Natural killer cell (primary cell): ENCODE results near the gene OBSCN. TPM values are rescaled to one million over a fixed set of nuclear protein-coding genes. Genes with fewer than 3 reads are reported as not detected.

ENCODE experiments used
- ATAC-seq, 3 donors: fragments of 150-1000 bp in 2 of 3; fragments of 200-7000 bp in 1 of 3; cut with Tn5 transposase; 1 replicate in 1 of 3; 2 replicates in 2 of 3; pipeline ENCODE4 v1.10.0; 2021; ENCODE audit warnings: mild to moderate bottlenecking in 2 of 3, moderate library complexity in 2 of 3
- DNase-seq, 2 donors: peaks; one replicate each; pipeline versions ENCODE4 v3.0.0 to v3.0.0-alpha.2; 2013 to 2021; ENCODE audit warnings: mixed read lengths in 1 of 2
- H3K27ac ChIP-seq: one replicate; pipeline ENCODE4 v1.5.1; 2013; ENCODE audit warnings: mild to moderate bottlenecking, low read length
- H3K27me3 ChIP-seq: one replicate; pipeline ENCODE4 v1.6.1; 2013; ENCODE audit warnings: low read length; ENCODE audit not compliant: control insufficient read depth, insufficient read depth
- H3K36me3 ChIP-seq: one replicate; pipeline ENCODE4 v1.6.1; 2013; ENCODE audit warnings: low read length; ENCODE audit not compliant: control insufficient read depth, insufficient read depth
- H3K4me1 ChIP-seq: one replicate; pipeline ENCODE4 v1.6.1; 2013; ENCODE audit warnings: low read length; ENCODE audit not compliant: control insufficient read depth, insufficient read depth
- H3K4me3 ChIP-seq: one replicate; pipeline ENCODE4 v1.5.1; 2013; ENCODE audit warnings: low read length
- H3K9me3 ChIP-seq: one replicate; pipeline ENCODE4 v1.6.1; 2013; ENCODE audit warnings: low read length; ENCODE audit not compliant: control insufficient read depth, insufficient read depth
- H3K27ac Mint-ChIP-seq, 2 donors: one replicate each; pipeline ENCODE4 v1.8.0; 2022; ENCODE audit warnings: mild to moderate bottlenecking in 2 of 2, mixed read lengths in 2 of 2, moderate library complexity in 1 of 2
- H3K27me3 Mint-ChIP-seq, 2 donors: one replicate each; pipeline ENCODE4 v1.8.0; 2022; ENCODE audit warnings: low read depth in 2 of 2, mixed read lengths in 2 of 2
- H3K36me3 Mint-ChIP-seq: one replicate; pipeline ENCODE4 v1.8.0; 2022; ENCODE audit warnings: mixed read lengths
- H3K4me1 Mint-ChIP-seq, 2 donors: one replicate each; pipeline ENCODE4 v1.8.0; 2022; ENCODE audit warnings: mixed read lengths in 2 of 2
- H3K4me3 Mint-ChIP-seq: one replicate; pipeline ENCODE4 v1.8.0; 2022; ENCODE audit warnings: mild to moderate bottlenecking, moderate library complexity, mixed read lengths
- H3K9me3 Mint-ChIP-seq, 2 donors: one replicate each; pipeline ENCODE4 v1.8.0; 2022; ENCODE audit warnings: mixed read lengths in 2 of 2
- WGBS: methylation state at CpG from one replicate; pipeline ENCODE4 v1.1.7; 2013; ENCODE audit warnings: missing lambda C conversion rate; ENCODE audit not compliant: insufficient coverage; 5-methylcytosine and 5-hydroxymethylcytosine counted together
- intact Hi-C: fragments of 100-400 bp; cut with micrococcal nuclease; formaldehyde crosslinking; loops from one replicate; pipeline ENCODE4 v1.14.2; 2022
- total RNA-seq, 4 donors: library from RNA; stranded (reverse); fragments of 120-200 nt in 1 of 4; gene quantifications; one replicate each; pipeline versions ENCODE4 v1.2.3 to v1.2.4, GENCODE V29; 2013 to 2022
- TF ChIP-seq, protein P1 (sequence below): fragments of 200-600 bp; IDR thresholded peaks from one replicate; pipeline ENCODE4 v1.8.0; 2022; ENCODE audit warnings: antibody characterized with exemption

OBSCN gene
- total RNA-seq, 3 donors from 2014 or later (not counting 1 experiment from before 2014, with no cell fraction given), result 9.6 to 30.0 (median 14.3) TPM

GRCh38 chr1:228349701-228350171 lies 141.9 kb downstream of the OBSCN start:
- H3K9me3 ChIP-seq, result peaks cover 3% of the 10 kb centered on the region
- no peak overlapping the region for H3K27ac ChIP-seq
- H3K4me1 ChIP-seq, result no peaks in the 10 kb centered on the region
- Mint-ChIP-seq H3K36me3 (no peaks in the 10 kb centered on the region), H3K9me3 (no peaks in the 10 kb centered on the region), H3K4me3 (no peak overlapping the region), H3K27me3 (no peaks in the 10 kb centered on the region), H3K4me1 (no peaks in the 10 kb centered on the region), H3K27ac (no peak overlapping the region)
- ATAC-seq (no peak), DNase-seq (no peak)
- TF ChIP-seq, protein P1, sequence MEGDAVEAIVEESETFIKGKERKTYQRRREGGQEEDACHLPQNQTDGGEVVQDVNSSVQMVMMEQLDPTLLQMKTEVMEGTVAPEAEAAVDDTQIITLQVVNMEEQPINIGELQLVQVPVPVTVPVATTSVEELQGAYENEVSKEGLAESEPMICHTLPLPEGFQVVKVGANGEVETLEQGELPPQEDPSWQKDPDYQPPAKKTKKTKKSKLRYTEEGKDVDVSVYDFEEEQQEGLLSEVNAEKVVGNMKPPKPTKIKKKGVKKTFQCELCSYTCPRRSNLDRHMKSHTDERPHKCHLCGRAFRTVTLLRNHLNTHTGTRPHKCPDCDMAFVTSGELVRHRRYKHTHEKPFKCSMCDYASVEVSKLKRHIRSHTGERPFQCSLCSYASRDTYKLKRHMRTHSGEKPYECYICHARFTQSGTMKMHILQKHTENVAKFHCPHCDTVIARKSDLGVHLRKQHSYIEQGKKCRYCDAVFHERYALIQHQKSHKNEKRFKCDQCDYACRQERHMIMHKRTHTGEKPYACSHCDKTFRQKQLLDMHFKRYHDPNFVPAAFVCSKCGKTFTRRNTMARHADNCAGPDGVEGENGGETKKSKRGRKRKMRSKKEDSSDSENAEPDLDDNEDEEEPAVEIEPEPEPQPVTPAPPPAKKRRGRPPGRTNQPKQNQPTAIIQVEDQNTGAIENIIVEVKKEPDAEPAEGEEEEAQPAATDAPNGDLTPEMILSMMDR, result no peak
- 92% methylated on average over 15 of the region's 15 CpGs for WGBS
- H3K27me3 ChIP-seq, result no peaks in the 10 kb centered on the region
- H3K4me3 ChIP-seq, result no peak overlapping the region
- H3K36me3 ChIP-seq, result no peaks in the 10 kb centered on the region
- intact Hi-C loops, result no loop called here

- Mint-ChIP-seq H3K9me3 (no peaks in the 10 kb centered on the region), H3K27me3 (no peaks in the 10 kb centered on the region), H3K27ac (no peak overlapping the region), H3K4me3 (no peak overlapping the region), H3K4me1 (no peaks in the 10 kb centered on the region), H3K36me3 (no peaks in the 10 kb centered on the region)
- no peak for DNase-seq
- no peaks in the 10 kb centered on the region for H3K27me3 ChIP-seq
- WGBS, result 97% methylated on average over 1 of the region's 1 CpG
- H3K27ac ChIP-seq, result no peak overlapping the region
- H3K4me1 ChIP-seq, result no peaks in the 10 kb centered on the region
- TF ChIP-seq, protein P1, result no peak
- H3K9me3 ChIP-seq, result no peaks in the 10 kb centered on the region
- H3K36me3 ChIP-seq, result no peaks in the 10 kb centered on the region
- no peak for ATAC-seq
- no peak overlapping the region for H3K4me3 ChIP-seq
- intact Hi-C loops, result no loop called here
These were observed 142.4 kb downstream of the OBSCN start for GRCh38 chr1:228350179-228350742.

DNA sequence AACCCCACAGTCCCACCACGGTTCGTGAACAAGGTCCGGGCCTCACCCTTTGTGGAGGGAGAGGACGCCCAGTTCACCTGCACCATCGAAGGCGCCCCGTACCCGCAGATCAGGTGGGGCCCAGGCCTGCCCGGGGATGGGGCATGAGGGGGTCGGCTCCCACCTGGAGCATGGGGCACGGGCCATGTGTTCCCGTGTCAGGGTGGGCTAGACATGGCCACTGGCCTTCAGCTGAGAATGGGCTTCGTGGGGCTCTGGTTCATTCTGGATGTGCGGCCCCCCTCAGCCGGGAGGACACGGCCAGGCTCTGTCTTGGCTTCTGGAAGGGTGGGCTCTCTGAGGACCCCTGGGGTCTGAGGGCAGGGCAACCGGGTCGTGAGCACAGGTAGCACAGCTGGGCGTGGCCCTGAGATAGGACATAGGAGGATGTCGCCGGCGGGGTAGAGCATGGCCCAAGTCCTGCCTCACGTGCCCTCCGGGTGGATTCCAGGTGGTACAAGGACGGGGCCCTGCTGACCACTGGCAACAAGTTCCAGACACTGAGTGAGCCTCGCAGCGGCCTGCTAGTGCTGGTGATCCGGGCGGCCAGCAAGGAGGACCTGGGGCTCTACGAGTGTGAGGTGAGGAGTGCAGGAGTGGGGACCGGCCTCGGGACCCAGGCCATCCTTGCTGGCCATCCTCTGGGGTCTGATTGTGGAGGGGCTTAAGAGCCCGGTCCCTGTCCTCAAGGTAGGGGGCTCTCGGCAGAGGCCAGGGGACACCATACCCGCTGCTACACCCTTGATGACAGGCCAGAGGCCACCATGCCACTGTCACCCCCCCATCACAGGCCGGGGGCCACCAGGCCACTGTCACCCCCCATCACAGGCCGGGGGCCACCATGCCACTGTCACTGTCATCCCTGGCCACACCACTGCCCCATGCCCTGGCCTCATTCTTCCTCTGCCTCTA lies 143.3 kb downstream of the OBSCN start:
- no peaks in the 10 kb centered on the region for H3K27me3 Mint-ChIP-seq
- no peaks in the 10 kb centered on the region for H3K9me3 Mint-ChIP-seq
- no peak for DNase-seq
- Histone ChIP-seq H3K27me3 (no peaks in the 10 kb centered on the region), H3K4me1 (no peaks in the 10 kb centered on the region), H3K27ac (no peak overlapping the region), H3K9me3 (no peaks in the 10 kb centered on the region), H3K4me3 (no peak overlapping the region), H3K36me3 (no peaks in the 10 kb centered on the region)
- H3K27ac Mint-ChIP-seq, result no peak overlapping the region
- no peak for ATAC-seq
- no peaks in the 10 kb centered on the region for H3K4me1 Mint-ChIP-seq
- intact Hi-C loops, result no loop called here
- TF ChIP-seq, protein P1, result no peak
- no peaks in the 10 kb centered on the region for H3K36me3 Mint-ChIP-seq
- H3K4me3 Mint-ChIP-seq, result no peak overlapping the region
- WGBS, result 93% methylated on average over 37 of the region's 37 CpGs
